ENCODE measurements around the gene FBXO36.
"Not testable (repeated sequence)": the region's sequence is repeated elsewhere in the genome, so short reads cannot be mapped to it uniquely, and the experiment has no call there.

FBXO36 gene, protein sequence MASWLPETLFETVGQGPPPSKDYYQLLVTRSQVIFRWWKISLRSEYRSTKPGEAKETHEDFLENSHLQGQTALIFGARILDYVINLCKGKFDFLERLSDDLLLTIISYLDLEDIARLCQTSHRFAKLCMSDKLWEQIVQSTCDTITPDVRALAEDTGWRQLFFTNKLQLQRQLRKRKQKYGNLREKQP

DNA sequence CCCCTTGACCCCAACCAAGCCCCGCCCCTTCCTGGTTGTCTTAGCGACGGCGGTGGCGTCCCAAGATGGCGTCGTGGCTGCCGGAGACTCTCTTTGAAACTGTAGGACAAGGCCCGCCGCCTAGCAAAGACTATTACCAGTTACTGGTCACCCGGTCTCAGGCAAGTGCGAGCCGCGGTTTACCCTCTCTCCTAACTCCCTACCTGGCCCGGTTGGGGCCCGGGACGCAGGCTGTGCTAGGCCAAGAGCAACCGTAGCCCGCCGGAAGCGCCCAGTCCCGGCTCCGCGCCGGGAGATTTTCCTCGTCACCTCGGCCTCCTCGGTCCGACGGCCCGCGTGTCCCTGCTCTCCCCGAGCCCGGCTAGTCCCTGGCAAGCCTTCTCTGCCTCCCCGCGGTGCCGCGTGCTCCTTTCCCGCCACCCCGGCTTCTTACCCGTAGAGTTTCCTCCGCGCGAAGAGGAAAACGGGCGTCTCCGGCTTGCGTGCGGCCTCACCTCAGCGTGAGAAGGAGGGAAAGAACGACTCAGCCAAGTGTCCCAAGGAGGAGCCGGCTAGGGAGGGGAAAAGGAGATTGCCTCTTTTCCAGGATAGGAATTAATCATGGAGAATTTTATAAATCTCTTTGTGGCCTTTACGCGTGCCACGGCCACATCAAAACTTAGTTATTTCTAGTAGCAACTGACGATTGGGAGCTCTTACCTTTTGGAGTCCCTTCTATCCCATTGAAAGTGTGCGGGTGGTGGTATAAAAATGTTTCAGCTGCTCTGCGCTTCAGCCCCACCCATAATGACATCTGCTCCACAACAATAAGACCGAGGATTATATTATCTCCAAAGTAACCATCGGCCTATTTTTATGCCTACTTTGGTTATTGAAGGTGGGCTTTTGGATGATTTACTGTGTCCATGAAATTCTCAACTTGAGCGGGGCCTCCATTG, at the start of gene FBXO36:
Gene FBXO36 (plus strand): TSS at position 55 of the 938 bp plus-strand sequence. CDS start 11 bp downstream, at position 66.
- peak; percentile 82 to 88 (median 83) for DNase-seq (ENCODE audit: low read depth in 3 of 3)

DNA sequence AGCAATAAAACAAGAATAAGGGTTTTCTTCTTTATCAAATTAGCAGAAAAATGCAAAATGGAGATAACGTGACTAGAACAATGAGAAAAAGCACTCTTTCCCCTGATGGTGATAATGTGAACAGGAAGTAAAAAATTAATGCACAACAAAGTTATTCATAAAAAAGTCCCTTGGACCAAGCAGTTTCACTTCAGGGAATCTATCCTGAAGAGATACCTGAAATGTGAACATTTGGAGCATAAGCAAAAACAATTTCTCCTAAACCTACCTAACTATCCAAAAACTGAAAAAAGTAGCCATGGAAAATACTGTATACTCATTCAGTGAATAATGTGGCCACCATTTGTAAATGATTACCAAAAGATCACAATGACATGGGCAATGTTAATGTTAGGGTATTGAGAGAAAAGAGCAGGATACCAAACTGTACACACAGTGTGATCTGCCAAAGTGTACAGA, 49.2 kb upstream of the FBXO36 start:
- no peak for DNase-seq (ENCODE audit: low read depth in 3 of 3)

DNA sequence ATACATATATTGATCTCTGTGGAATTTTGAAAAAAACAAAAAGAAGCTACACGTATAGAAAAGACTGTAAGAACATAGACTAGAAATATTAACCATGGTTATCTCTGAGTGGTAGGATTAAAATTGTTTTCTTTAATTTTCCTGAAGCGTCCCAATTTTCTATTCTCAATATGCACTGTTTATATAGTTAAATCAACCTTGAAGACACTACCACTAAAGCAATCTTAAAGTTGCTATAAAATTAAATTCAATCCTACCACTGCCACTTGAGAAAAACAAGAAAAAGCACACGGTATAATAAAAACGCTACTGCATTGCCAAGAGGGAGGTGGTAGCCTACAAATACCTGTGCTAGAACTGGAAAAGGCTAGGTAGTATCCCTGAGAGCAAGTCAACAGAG, 47.7 kb upstream of the FBXO36 start:
- no peak for DNase-seq (ENCODE audit: low read depth in 3 of 3)

DNA sequence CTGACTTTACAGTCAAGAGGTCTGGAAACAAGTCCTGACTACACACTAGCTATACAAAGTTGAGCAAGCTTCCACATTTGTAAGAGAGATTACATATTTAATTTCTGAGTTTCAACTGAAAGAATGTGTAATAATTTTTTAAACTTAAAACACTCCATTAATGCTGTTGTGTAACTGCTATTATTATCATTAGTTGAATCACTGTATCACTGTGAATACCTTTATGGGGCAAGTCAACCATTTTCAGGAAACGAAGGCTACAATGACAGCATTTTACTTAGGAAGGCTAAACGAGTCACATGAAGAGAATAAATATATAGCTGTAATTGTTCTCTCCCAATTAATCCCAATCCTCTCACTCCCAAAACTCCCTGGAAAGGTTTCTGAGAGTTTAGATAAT, 46.8 kb upstream of the FBXO36 start:
- no peak for DNase-seq (ENCODE audit: low read depth in 3 of 3)

DNA sequence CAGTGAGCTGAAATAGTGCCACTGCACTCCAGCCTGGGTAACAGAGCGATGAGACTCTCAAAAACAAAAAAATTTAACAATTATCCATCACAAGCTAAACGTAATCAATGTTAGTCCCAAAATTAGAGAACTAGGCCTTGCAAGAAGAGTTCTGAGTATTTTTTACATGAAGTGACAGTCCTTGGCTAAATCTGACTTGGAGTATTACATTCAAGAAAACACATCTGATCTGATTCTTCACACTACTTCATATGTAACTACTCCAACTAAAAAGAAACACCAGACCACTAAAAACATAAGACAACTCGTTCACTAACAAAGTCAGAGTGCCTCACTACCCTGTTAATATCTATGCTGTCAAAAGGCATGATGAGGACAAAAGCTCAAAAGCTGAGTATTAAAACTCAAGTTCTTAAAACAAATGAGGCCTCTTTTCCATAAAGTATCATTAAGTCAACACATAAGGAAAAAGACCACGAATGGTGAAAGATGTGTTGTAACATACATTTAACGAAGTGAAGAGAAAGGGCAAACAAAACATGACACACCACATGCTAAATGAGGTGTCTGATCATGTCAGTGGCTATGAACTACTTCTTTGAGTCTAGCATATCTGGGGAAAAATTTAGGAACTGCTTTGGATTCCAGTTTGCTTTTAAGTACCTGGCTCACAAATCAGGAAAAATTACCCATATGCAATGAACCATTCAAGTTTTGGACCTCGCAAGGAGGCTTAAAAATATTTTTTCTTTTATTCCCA, 42.9 kb upstream of the FBXO36 start:
- DNase-seq (ENCODE audit: low read depth in 3 of 3), result no peak

DNA sequence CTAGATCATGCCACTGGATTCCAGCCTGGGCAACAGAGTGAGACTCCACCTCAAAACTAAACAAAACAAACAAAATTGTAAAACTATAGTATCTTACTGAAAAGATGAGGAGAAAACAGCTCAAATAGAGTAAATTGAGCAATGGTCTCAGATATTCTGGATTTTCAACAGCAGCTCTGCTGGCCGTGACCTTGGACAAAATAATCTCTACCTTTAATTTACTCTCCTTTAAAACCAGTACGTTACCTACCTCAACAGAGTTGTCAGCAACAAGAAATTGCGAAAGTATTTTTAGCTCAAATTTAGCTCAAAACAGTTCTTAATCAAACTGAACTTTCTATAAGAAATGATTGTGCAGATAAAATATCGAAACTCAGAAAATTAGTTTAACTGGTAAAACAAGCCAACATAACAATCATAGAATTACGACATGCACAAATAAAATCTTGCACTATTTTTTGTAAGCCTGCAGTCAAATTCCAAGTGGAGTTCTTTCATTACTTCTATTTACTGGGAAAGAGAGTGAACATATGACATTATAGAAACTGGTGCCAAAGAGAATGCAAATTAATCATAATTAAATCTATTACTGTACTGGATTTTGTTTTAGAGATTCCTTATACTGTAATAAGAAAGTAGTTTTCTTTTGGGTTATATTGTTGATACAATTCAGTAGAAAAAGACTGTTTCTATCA, 41.3 kb upstream of the FBXO36 start:
- DNase-seq (ENCODE audit: low read depth in 3 of 3), result no peak

DNA sequence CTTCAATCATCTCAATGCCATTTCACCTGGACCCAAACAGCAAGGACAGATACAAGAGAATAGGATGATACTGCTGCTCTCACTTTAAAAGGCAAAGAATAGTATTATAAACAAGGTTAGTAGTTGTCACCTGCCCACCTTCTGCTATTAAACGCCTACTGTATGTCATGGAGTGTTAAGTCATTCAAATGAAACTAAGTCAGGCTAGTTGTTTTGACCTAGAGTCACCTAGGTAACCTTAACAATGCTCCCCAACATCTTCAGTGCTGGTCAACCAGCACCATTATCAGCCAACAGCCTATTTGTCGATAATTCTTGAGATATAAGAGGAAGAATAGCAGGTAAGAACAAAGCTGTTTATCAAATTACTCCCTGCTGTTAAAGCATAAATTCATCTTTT, 39.7 kb upstream of the FBXO36 start:
- DNase-seq (ENCODE audit: low read depth in 3 of 3), result no peak

DNA sequence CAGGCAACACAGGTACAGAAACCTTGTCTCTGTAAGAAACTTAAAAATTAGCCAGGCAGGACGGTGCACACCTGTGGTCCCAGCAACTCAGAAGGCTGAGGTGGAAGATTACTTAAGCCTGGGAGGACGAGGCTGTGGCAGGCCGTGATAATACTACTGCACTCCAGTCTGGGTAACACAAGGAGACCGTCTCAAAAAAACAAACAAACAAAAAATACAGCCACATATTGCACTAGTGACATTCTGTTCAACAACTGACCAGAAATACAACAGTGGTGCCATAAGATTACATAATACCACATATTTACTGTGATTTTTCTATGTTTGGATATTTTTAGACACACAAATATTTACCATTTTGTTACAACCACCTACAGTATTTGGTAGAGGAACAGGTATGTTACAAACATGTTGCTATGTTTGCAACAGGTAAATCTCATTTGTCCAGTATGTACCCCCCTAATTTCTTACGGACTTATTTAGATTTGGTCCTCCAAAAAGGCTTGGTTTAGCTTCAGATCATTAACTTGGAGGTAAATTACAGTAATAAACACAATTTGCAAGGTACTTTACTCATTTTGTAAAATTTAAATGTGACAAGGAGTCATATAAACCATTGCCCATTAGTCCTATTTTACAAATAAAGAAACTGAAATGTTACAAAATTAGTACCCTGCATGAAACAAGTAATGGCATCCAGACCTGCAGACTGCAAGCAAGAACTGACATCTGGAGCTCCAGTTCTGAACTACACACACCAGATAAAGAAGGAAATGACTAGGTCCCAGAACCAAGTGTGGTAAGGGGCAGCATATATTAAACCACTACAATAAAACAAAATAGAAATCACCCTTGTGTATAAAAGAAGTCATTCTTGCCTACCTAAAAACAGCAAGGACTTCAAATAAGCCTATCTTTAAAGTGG, 37.3 kb upstream of the FBXO36 start:
- DNase-seq (ENCODE audit: low read depth in 3 of 3), result no peak

DNA sequence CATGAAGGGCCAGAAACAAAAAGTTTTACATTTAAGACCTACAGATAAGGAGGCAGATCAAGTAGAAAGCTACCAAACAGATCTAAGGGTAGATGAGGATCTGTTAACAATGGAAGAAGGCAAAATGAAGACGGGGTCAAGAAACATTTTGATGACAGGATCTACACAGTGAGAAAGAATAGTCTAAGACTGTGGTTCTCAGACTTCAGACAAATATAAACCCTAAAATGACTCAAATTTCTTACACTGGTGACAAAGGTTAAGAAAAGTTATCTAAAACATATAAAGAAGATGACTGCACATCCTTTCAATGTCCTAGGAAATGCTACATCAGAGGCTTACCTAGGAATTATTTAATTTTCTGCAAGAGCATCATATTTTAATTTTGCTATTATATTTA, 34.9 kb upstream of the FBXO36 start:
- no peak for DNase-seq (ENCODE audit: low read depth in 3 of 3)

DNA sequence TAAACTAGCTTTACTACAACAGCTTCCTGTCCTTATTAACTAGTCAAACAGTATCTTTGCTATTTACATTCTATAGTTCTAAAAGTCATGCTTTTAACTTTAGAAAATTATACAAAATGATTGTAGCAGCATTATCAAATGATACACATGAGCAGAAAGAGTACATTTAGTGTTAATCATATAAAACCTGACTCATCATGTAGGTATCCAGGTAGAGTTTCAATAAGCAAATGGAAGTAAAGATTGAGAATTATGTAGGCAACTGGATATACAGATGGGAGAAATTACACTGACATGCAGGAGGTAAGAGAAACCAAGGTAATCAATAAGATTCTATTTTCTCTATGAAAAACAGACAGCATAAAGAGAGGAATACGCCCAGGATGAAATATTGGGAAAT, 34.3 kb upstream of the FBXO36 start:
- DNase-seq (ENCODE audit: low read depth in 3 of 3), result no peak

DNA sequence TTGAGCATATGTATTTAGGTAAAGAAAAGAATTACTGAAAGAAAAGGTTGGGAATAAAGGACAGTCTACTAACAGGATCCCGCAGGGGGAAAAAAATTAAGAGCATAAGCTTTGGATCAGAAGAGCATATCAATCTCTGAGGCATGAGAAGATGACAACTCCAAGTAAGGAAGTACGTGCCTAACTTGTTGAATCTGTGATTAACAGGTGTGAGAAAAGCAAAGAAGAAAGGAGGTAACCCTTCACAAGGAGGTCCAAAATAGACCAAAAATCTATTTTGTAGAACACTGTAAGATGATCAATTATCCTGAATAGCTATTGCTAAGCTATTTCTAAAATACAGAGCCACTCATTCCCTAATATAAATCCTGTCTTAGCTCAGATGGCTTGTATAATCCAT, 33.3 kb upstream of the FBXO36 start:
- no peak for DNase-seq (ENCODE audit: low read depth in 3 of 3)

DNA sequence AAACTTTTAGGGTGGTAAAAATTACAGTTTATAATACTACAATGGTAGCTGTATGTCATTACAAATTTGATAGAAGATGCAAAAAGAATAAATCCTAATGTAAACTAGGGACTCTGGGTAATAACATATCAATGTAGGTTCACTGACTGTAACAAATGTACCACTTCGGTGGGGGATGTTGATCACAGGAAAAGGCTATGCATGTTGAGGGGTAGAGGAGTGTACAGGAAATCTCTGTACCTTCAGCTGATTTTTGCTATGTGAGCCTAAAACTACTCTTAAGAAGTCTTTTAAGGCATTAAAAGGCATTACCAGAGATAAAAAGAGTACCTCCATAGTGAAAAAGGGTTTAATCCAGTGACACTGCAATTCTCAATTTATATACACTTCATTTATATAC, 25.4 kb upstream of the FBXO36 start:
- DNase-seq (ENCODE audit: low read depth in 3 of 3), result no peak

DNA sequence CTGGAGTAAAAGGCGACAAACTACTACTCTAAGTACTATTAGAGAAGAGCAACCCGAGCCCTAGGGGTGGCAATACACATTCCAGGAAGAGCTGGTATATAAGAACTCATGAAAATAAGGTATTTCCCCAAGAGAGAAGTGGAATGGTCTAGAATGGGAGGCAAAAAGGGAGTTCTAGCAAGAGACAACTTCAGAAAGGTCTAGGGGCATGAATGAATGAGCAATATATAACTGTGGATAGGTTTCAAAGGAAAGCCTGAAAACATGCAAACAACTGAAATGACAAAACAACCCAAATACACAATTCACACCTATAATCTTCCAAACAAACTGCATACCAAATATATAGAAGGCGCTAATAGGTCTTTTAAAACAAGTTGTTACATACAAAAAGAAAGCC, 22.7 kb upstream of the FBXO36 start:
- no peak for DNase-seq (ENCODE audit: low read depth in 3 of 3)

DNA sequence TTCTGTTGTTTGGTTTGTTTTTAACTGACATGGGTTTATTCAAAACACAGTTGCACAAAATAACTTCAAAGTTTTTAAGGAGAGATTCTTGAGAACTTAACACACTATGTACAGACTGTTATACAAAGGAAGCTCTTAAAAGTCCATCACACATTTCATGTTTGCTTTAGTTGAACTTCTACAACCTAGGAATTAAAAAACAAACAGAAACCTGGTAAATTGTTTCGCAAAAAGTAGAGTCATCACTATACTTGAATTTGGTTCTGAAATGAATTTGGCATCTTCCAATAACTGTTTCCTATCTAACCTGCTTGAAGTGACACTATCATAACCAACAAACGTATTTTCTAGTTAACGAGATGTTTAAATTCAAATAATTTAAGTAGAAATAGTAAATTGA, 22.3 kb upstream of the FBXO36 start:
- DNase-seq (ENCODE audit: low read depth in 3 of 3), result no peak

DNA sequence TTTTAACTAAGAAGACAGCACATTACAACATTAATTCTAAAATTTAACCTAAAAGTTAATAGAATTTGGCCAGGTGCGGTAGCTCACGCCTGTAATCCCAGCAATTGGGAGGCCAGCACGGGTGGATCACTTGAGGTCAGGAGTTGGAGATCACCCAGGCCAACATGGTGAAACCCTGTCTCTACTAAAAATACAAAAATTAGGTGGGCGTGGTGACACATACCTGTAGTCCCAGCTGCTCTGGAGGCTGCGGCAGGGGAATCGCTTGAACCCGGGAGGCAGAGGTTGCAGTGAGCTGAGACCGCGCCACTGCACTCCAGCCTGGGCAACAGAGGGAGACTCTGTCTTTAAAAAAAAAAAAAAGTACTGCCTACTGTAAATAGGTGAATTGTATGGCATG, 21.8 kb upstream of the FBXO36 start:
- DNase-seq (ENCODE audit: low read depth in 3 of 3), result not testable (repeated sequence)

DNA sequence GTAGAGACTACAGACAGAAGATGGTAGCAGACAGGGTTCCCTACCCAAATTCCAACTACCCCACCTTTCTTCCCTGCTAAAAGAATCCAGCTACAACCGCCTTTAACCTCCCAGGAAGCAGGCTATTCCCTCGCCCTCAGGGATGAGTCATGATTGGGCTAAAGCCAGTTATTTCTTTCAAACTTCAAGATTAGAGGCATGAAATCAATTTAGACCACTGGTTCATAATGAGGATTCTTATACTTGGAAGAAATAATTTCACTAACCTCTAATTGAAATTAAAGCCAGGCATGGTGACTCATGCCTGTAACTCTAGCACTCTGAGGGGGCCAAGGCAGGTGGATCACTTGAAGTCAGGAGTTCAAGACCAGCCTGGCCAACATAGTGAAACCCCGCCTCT, 20.5 kb upstream of the FBXO36 start:
- no peak for DNase-seq (ENCODE audit: low read depth in 3 of 3)

DNA sequence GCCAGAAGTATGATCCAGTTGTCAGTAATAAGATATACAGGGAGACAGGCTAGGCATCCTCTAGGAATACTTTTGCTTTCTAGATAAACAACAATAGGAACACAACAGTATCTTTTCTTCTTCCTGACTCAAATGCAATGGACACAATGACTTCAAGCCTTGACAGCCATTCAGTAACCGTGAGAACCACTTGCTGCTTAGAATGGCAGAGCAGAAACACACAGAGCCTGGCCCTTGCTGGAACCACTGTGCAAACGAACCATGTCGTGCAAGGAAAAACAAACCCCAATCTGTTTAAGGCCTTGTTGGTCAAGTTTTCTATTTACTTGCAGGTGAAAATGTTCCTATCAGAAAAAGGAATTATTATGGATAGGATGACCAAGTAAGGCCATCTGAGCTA, 19.3 kb upstream of the FBXO36 start:
- no peak for DNase-seq (ENCODE audit: low read depth in 3 of 3)

DNA sequence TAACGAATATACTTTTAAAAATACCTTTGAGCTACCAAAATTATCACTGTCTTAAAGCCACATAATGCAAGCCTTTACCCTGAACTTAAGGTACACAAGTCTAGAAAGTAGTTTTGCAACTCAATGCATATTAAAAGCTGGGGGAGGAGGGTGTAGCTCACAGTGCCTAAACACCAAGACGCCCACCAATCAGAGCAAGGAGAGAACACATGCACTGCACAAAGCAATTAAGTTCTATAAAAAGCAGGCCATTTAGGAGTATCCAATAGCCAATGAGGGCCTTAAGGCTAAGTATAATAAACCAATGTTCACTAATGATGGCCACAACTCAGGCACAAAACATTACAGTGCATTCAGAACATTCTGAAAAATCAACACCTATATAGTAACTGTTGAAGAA, 16.7 kb upstream of the FBXO36 start:
- DNase-seq (ENCODE audit: low read depth in 3 of 3), result no peak

DNA sequence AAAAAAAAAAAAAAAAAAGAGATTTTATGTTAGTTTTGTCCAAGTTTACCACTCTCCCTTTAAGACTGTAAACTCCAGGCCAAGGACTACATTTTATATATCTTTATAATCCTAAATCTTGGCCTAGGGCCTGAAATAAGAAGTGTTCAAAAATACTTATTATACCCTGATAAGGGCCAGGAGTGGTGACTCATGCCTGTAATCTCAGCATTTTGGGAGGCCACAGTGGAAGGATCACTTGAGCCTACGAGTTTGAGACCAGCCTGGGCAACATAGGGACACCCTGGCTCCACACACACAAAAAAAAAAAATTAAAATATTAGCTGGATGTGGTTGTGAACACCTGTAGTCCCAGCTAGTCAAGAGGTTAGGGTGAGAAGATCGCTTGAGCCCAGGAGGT, 13.2 kb upstream of the FBXO36 start:
- DNase-seq (ENCODE audit: low read depth in 3 of 3), result no peak

DNA sequence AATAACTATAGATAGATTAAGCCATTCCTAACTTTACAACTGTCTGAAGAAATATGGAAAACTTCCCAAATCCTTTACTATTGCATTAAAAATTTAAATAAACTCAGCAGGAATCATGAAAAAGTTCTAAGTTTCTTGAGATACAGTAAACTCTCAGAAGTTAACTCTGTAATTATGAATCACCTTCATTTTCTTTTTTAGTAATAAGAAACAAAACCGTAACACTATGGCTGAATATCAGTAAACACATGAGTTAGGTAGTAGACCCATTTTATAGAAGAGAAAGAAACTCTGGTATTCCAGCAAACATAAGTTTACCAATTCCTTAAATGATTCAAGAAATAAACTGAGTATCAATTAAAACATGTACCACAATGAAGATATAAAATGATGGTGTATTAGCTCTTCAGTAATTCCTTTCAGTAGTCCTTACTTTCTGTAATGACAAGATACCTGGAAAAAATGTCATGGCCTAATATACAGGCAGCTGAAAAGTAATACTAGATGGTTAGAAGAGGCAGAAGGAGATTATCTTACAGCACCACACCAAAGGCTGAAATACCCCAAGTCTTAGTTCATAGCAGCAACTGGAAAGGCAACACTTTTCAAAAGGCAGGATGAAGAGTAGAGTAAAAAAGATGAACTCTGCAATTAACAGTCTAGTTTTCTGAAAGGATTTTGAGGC, 12.0 kb upstream of the FBXO36 start:
- DNase-seq (ENCODE audit: low read depth in 3 of 3), result no peak

Measured in stimulated activated CD4-positive, alpha-beta T cell treated with anti-CD3 and anti-CD28 coated beads, TNF-alpha, amount 100 ng/mL, for 4 hours (primary cell).